Activated T-helper 17 cell treated with anti-CD3 and anti-CD28 coated beads, Interleukin-2, amount 50 U/mL, for 72 hours (primary cell): Measurements from ENCODE around the gene TSNAXIP1. TPM values are rescaled to one million over a fixed set of nuclear protein-coding genes. Genes with fewer than 3 reads are reported as not detected.

ENCODE experiments used
- ATAC-seq: fragments of 150-1000 bp; cut with Tn5 transposase; replicated peaks from 2 replicates; pipeline ENCODE4 v1.10.0; 2021; ENCODE audit warnings: mild to moderate bottlenecking, moderate library complexity
- H3K27ac Mint-ChIP-seq: one replicate; pipeline ENCODE4 v1.8.0; 2022; ENCODE audit warnings: mixed read lengths
- H3K27me3 Mint-ChIP-seq: one replicate; pipeline ENCODE4 v1.8.0; 2022; ENCODE audit warnings: mixed read lengths
- H3K36me3 Mint-ChIP-seq: one replicate; pipeline ENCODE4 v1.8.0; 2022; ENCODE audit warnings: low read depth, mild to moderate bottlenecking, mixed read lengths
- H3K4me1 Mint-ChIP-seq: one replicate; pipeline ENCODE4 v1.8.0; 2022; ENCODE audit warnings: mixed read lengths
- H3K4me3 Mint-ChIP-seq: one replicate; pipeline ENCODE4 v1.8.0; 2022; ENCODE audit warnings: mild to moderate bottlenecking, mixed read lengths
- H3K9me3 Mint-ChIP-seq: one replicate; pipeline ENCODE4 v1.8.0; 2022; ENCODE audit warnings: mixed read lengths
- total RNA-seq, 2 donors: library from RNA; stranded (reverse); gene quantifications; one replicate each; pipeline ENCODE4 v1.2.3, GENCODE V29; 2022

TSNAXIP1 gene
- total RNA-seq = under 1 TPM in 1 of 2 donors, not detected in 1; 0.26 TPM

GRCh38 chr16:67806428-67807147 lies at the start of gene TSNAXIP1, which contains the start of gene RANBP10:
Gene TSNAXIP1, plus strand, starts transcription at chr16:67806889. Its CDS starts 261 bp downstream, at chr16:67807150.
Gene RANBP10, minus strand, starts transcription at chr16:67806560. Its CDS starts 24 bp downstream, at chr16:67806536.
- H3K27ac Mint-ChIP-seq = peak within 1 kb of the TSS; percentile 57
- peak within 1 kb of the TSS; percentile 77 for H3K4me3 Mint-ChIP-seq
- peak; percentile 96 for ATAC-seq
- no peaks in the 10 kb centered on the region for H3K9me3 Mint-ChIP-seq
- H3K36me3 Mint-ChIP-seq = peaks cover 41% of the 10 kb centered on the region
- H3K27me3 Mint-ChIP-seq = no peaks in the 10 kb centered on the region
- peaks cover 18% of the 10 kb centered on the region for H3K4me1 Mint-ChIP-seq

- peaks cover 11% of the 10 kb centered on the region for H3K4me1 Mint-ChIP-seq
Observed at GRCh38 chr16:67758006-67758405, 48.7 kb upstream of the TSNAXIP1 start.

GRCh38 chr16:67758966-67759365 lies 47.7 kb upstream of the TSNAXIP1 start:
- H3K27ac Mint-ChIP-seq = no peak overlapping the region
- H3K4me1 Mint-ChIP-seq = peaks cover 12% of the 10 kb centered on the region
- H3K9me3 Mint-ChIP-seq = no peaks in the 10 kb centered on the region
- H3K27me3 Mint-ChIP-seq = no peaks in the 10 kb centered on the region
- H3K4me3 Mint-ChIP-seq = no peak overlapping the region
- H3K36me3 Mint-ChIP-seq = peaks cover 25% of the 10 kb centered on the region
- no peak for ATAC-seq

More at GRCh38 chr16:67758006-67758405, 48.7 kb upstream of the TSNAXIP1 start:
- H3K27me3 Mint-ChIP-seq = no peaks in the 10 kb centered on the region
- H3K36me3 Mint-ChIP-seq = peaks cover 30% of the 10 kb centered on the region
- H3K9me3 Mint-ChIP-seq = no peaks in the 10 kb centered on the region
- ATAC-seq = no peak
- no peak overlapping the region for H3K4me3 Mint-ChIP-seq
- H3K27ac Mint-ChIP-seq = no peak overlapping the region

- no peaks in the 10 kb centered on the region for H3K9me3 Mint-ChIP-seq
- H3K27me3 Mint-ChIP-seq = no peaks in the 10 kb centered on the region
- H3K4me1 Mint-ChIP-seq = peaks cover 12% of the 10 kb centered on the region
- H3K27ac Mint-ChIP-seq = peak overlapping the region; percentile 50
- H3K4me3 Mint-ChIP-seq = no peak overlapping the region
- no peak for ATAC-seq
- peaks cover 22% of the 10 kb centered on the region for H3K36me3 Mint-ChIP-seq
Observed at GRCh38 chr16:67760206-67760955, 46.3 kb upstream of the TSNAXIP1 start.

GRCh38 chr16:67760956-67761230 lies 45.8 kb upstream of the TSNAXIP1 start:
- no peak overlapping the region for H3K4me3 Mint-ChIP-seq
- ATAC-seq = no peak

GRCh38 chr16:67761924-67762323 lies 44.8 kb upstream of the TSNAXIP1 start:
- no peak for ATAC-seq
- H3K4me1 Mint-ChIP-seq = peaks cover 17% of the 10 kb centered on the region
- no peak overlapping the region for H3K4me3 Mint-ChIP-seq
- H3K27me3 Mint-ChIP-seq = no peaks in the 10 kb centered on the region
- H3K27ac Mint-ChIP-seq = no peak overlapping the region
- peaks cover 35% of the 10 kb centered on the region for H3K36me3 Mint-ChIP-seq
- H3K9me3 Mint-ChIP-seq = no peaks in the 10 kb centered on the region

More at GRCh38 chr16:67760956-67761230, 45.8 kb upstream of the TSNAXIP1 start:
- Mint-ChIP-seq H3K4me1 (peaks cover 12% of the 10 kb centered on the region), H3K9me3 (no peaks in the 10 kb centered on the region), H3K27ac (peak overlapping the region; percentile 50), H3K36me3 (peaks cover 25% of the 10 kb centered on the region), H3K27me3 (no peaks in the 10 kb centered on the region)

GRCh38 chr16:67762385-67762784 lies 44.3 kb upstream of the TSNAXIP1 start:
- no peaks in the 10 kb centered on the region for H3K27me3 Mint-ChIP-seq
- no peak overlapping the region for H3K27ac Mint-ChIP-seq
- peaks cover 17% of the 10 kb centered on the region for H3K4me1 Mint-ChIP-seq
- H3K9me3 Mint-ChIP-seq = no peaks in the 10 kb centered on the region
- peaks cover 37% of the 10 kb centered on the region for H3K36me3 Mint-ChIP-seq
- peak; percentile 40 for ATAC-seq
- H3K4me3 Mint-ChIP-seq = no peak overlapping the region

GRCh38 chr16:67763066-67763465 lies 43.6 kb upstream of the TSNAXIP1 start:
- no peaks in the 10 kb centered on the region for H3K9me3 Mint-ChIP-seq
- H3K27ac Mint-ChIP-seq = no peak overlapping the region
- no peak for ATAC-seq
- peaks cover 37% of the 10 kb centered on the region for H3K36me3 Mint-ChIP-seq
- peaks cover 17% of the 10 kb centered on the region for H3K4me1 Mint-ChIP-seq
- H3K27me3 Mint-ChIP-seq = no peaks in the 10 kb centered on the region
- no peak overlapping the region for H3K4me3 Mint-ChIP-seq

- Mint-ChIP-seq H3K4me3 (no peak overlapping the region), H3K4me1 (peaks cover 17% of the 10 kb centered on the region), H3K9me3 (no peaks in the 10 kb centered on the region), H3K27me3 (no peaks in the 10 kb centered on the region), H3K27ac (no peak overlapping the region), H3K36me3 (peaks cover 32% of the 10 kb centered on the region)
- no peak for ATAC-seq
Observed at GRCh38 chr16:67764158-67764667, 42.5 kb upstream of the TSNAXIP1 start.

GRCh38 chr16:67766291-67766690 lies 40.4 kb upstream of the TSNAXIP1 start:
- peaks cover 37% of the 10 kb centered on the region for H3K36me3 Mint-ChIP-seq
- H3K9me3 Mint-ChIP-seq = no peaks in the 10 kb centered on the region
- no peaks in the 10 kb centered on the region for H3K27me3 Mint-ChIP-seq
- no peak overlapping the region for H3K4me3 Mint-ChIP-seq
- peaks cover 13% of the 10 kb centered on the region for H3K4me1 Mint-ChIP-seq
- peak overlapping the region; percentile 41 for H3K27ac Mint-ChIP-seq
- no peak for ATAC-seq

- H3K27me3 Mint-ChIP-seq = no peaks in the 10 kb centered on the region
- ATAC-seq = no peak
- H3K36me3 Mint-ChIP-seq = peaks cover 48% of the 10 kb centered on the region
- no peak overlapping the region for H3K4me3 Mint-ChIP-seq
- H3K27ac Mint-ChIP-seq = no peak overlapping the region
- peaks cover 10% of the 10 kb centered on the region for H3K4me1 Mint-ChIP-seq
- no peaks in the 10 kb centered on the region for H3K9me3 Mint-ChIP-seq
Observed at GRCh38 chr16:67767953-67768352, 38.7 kb upstream of the TSNAXIP1 start.

- Mint-ChIP-seq H3K27ac (no peak overlapping the region), H3K9me3 (no peaks in the 10 kb centered on the region), H3K4me3 (no peak overlapping the region), H3K27me3 (no peaks in the 10 kb centered on the region), H3K36me3 (peaks cover 45% of the 10 kb centered on the region), H3K4me1 (peaks cover 14% of the 10 kb centered on the region)
- no peak for ATAC-seq
Observed at GRCh38 chr16:67770346-67770991, 36.2 kb upstream of the TSNAXIP1 start.

GRCh38 chr16:67773099-67773498 lies 33.6 kb upstream of the TSNAXIP1 start:
- peaks cover 10% of the 10 kb centered on the region for H3K4me1 Mint-ChIP-seq

GRCh38 chr16:67773569-67774456 lies 32.9 kb upstream of the TSNAXIP1 start:
- H3K27me3 Mint-ChIP-seq = no peaks in the 10 kb centered on the region
- H3K27ac Mint-ChIP-seq = no peak overlapping the region
- peaks cover 30% of the 10 kb centered on the region for H3K36me3 Mint-ChIP-seq
- H3K9me3 Mint-ChIP-seq = no peaks in the 10 kb centered on the region
- ATAC-seq = no peak
- peaks cover 10% of the 10 kb centered on the region for H3K4me1 Mint-ChIP-seq
- H3K4me3 Mint-ChIP-seq = no peak overlapping the region

More at GRCh38 chr16:67773099-67773498, 33.6 kb upstream of the TSNAXIP1 start:
- H3K27ac Mint-ChIP-seq = no peak overlapping the region
- peaks cover 30% of the 10 kb centered on the region for H3K36me3 Mint-ChIP-seq
- no peaks in the 10 kb centered on the region for H3K27me3 Mint-ChIP-seq
- H3K4me3 Mint-ChIP-seq = no peak overlapping the region
- H3K9me3 Mint-ChIP-seq = no peaks in the 10 kb centered on the region
- no peak for ATAC-seq
